ENCODE data around the gene PSME2. TPM values are rescaled to one million over a fixed set of nuclear protein-coding genes. Genes with fewer than 3 reads are reported as not detected.

The PSME2 gene
- total RNA-seq, 1 donor from 2014 or later: 173 TPM

GRCh38 chr14:24149302-24149969, 3.0 kb upstream of the PSME2 start:
- no peak overlapping the region for H3K27ac Mint-ChIP-seq (ENCODE audit: unreplicated experiment)
- Histone ChIP-seq H3K79me2 (ENCODE audit: insufficient read depth, low read length) (peaks cover 50% of the 10 kb centered on the region), H3K4me1 (ENCODE audit: insufficient read depth, low read length) (peaks cover 16% of the 10 kb centered on the region), H2AFZ (ENCODE audit: low read depth, low read length) (no peak overlapping the region), H3K9ac (ENCODE audit: low read length) (no peak overlapping the region), H3K4me3 (ENCODE audit: insufficient read depth, low read depth, low read length) (no peak overlapping the region), H3K36me3 (ENCODE audit: insufficient read depth, low read length) (peaks cover 31% of the 10 kb centered on the region), H3K9me3 (ENCODE audit: insufficient read depth, low read depth, low read length) (no peaks in the 10 kb centered on the region), H3K27ac (ENCODE audit: low read depth, low read length) (no peak overlapping the region), H4K20me1 (ENCODE audit: insufficient read depth, low read length) (peaks cover 36% of the 10 kb centered on the region), H3K27me3 (ENCODE audit: insufficient read depth, low read length) (no peaks in the 10 kb centered on the region), H3K4me2 (ENCODE audit: low read length) (no peak overlapping the region)
- H3K4me1 Mint-ChIP-seq (ENCODE audit: low read depth, unreplicated experiment): peaks cover 14% of the 10 kb centered on the region
- H3K4me3 Mint-ChIP-seq (ENCODE audit: unreplicated experiment): peak overlapping the region; percentile 87
- FAIRE-seq (no peak), DNase-seq (ENCODE audit: low read depth) (no peak)
- no peak for TF ChIP-seq CTCF (IDR thresholded peaks at IDR 0.05; ENCODE audit: insufficient read depth, low read depth, low read length)
- no peak for TF ChIP-seq EZH2 (IDR thresholded peaks at IDR 0.05; ENCODE audit: insufficient read depth, low read length)
- no peaks in the 10 kb centered on the region for H3K9me3 Mint-ChIP-seq (ENCODE audit: unreplicated experiment)
- no peaks in the 10 kb centered on the region for H3K27me3 Mint-ChIP-seq (ENCODE audit: low read depth, unreplicated experiment)
- H3K36me3 Mint-ChIP-seq (ENCODE audit: low read depth, unreplicated experiment): peaks cover 3% of the 10 kb centered on the region

- H3K27ac ChIP-seq (ENCODE audit: low read depth, low read length): peak overlapping the region; percentile 47
- peaks cover 31% of the 10 kb centered on the region for H3K36me3 ChIP-seq (ENCODE audit: insufficient read depth, low read length)
- H3K36me3 Mint-ChIP-seq (ENCODE audit: low read depth, unreplicated experiment): peaks cover 3% of the 10 kb centered on the region
- peak overlapping the region; percentile 74 for H2AFZ ChIP-seq (ENCODE audit: low read depth, low read length)
- H3K4me1 Mint-ChIP-seq (ENCODE audit: low read depth, unreplicated experiment): peaks cover 26% of the 10 kb centered on the region
- peaks cover 25% of the 10 kb centered on the region for H3K4me1 ChIP-seq (ENCODE audit: insufficient read depth, low read length)
- H3K4me3 Mint-ChIP-seq (ENCODE audit: unreplicated experiment): peak overlapping the region; percentile 87
- H3K27ac Mint-ChIP-seq (ENCODE audit: unreplicated experiment): peak overlapping the region; percentile 68
- peaks cover 36% of the 10 kb centered on the region for H4K20me1 ChIP-seq (ENCODE audit: insufficient read depth, low read length)
- no peaks in the 10 kb centered on the region for H3K27me3 Mint-ChIP-seq (ENCODE audit: low read depth, unreplicated experiment)
- H3K4me2 ChIP-seq (ENCODE audit: low read length): peak overlapping the region; percentile 96
- DNase-seq (ENCODE audit: low read depth): no peak
- H3K9me3 Mint-ChIP-seq (ENCODE audit: unreplicated experiment): no peaks in the 10 kb centered on the region
- no peak for TF ChIP-seq CTCF (IDR thresholded peaks at IDR 0.05; ENCODE audit: insufficient read depth, low read depth, low read length)
- TF ChIP-seq EZH2 (IDR thresholded peaks at IDR 0.05; ENCODE audit: insufficient read depth, low read length): no peak
- H3K9ac ChIP-seq (ENCODE audit: low read length): peak overlapping the region; percentile 87
- H3K79me2 ChIP-seq (ENCODE audit: insufficient read depth, low read length): peaks cover 55% of the 10 kb centered on the region
- H3K9me3 ChIP-seq (ENCODE audit: insufficient read depth, low read depth, low read length): no peaks in the 10 kb centered on the region
- FAIRE-seq: no peak
- H3K27me3 ChIP-seq (ENCODE audit: insufficient read depth, low read length): no peaks in the 10 kb centered on the region
- peak overlapping the region; percentile 93 for H3K4me3 ChIP-seq (ENCODE audit: insufficient read depth, low read depth, low read length)
These were observed 1.5 kb upstream of the PSME2 start for GRCh38 chr14:24147761-24148428.

All from astrocyte (in vitro differentiated cells and primary cell).